HG03108 (cell line): ENCODE measurements around the gene LRFN2.

Experiments used
- ATAC-seq: cut with Tn5 transposase; IDR thresholded peaks from one replicate; pipeline ENCODE4 v1.9.1; 2021; ENCODE audit warnings: moderate library complexity; ENCODE audit not compliant: unreplicated experiment

Gene LRFN2

GRCh38 chr6:40520678-40521077 is 66.5 kb downstream of the LRFN2 start:
- no peak for ATAC-seq

GRCh38 chr6:40520084-40520483 is 67.1 kb downstream of the LRFN2 start:
- ATAC-seq = no peak

GRCh38 chr6:40517654-40518053 is 69.5 kb downstream of the LRFN2 start:
- no peak for ATAC-seq

GRCh38 chr6:40516429-40516828 is 70.7 kb downstream of the LRFN2 start:
- ATAC-seq = no peak

- no peak for ATAC-seq
Measured at GRCh38 chr6:40512340-40512739, 74.8 kb downstream of the LRFN2 start.

GRCh38 chr6:40511884-40512283 is 75.3 kb downstream of the LRFN2 start:
- ATAC-seq = no peak

GRCh38 chr6:40510442-40510841 is 76.7 kb downstream of the LRFN2 start:
- no peak for ATAC-seq

GRCh38 chr6:40509716-40510260 is 77.4 kb downstream of the LRFN2 start:
- ATAC-seq = no peak

GRCh38 chr6:40509086-40509485 is 78.1 kb downstream of the LRFN2 start:
- no peak for ATAC-seq

GRCh38 chr6:40506954-40507353 is 80.2 kb downstream of the LRFN2 start:
- no peak for ATAC-seq

GRCh38 chr6:40505191-40505810 is 81.9 kb downstream of the LRFN2 start:
- ATAC-seq = no peak

GRCh38 chr6:40504274-40504673 is 82.9 kb downstream of the LRFN2 start:
- ATAC-seq = no peak

GRCh38 chr6:40500227-40500626 is 86.9 kb downstream of the LRFN2 start:
- ATAC-seq = no peak

GRCh38 chr6:40499215-40499614 is 87.9 kb downstream of the LRFN2 start:
- no peak for ATAC-seq

- ATAC-seq = no peak
Measured at GRCh38 chr6:40498148-40498547, 89.0 kb downstream of the LRFN2 start.

- ATAC-seq = no peak
Measured at GRCh38 chr6:40492187-40492586, 95.0 kb downstream of the LRFN2 start.

- ATAC-seq = no peak
Measured at GRCh38 chr6:40490508-40490907, 96.7 kb downstream of the LRFN2 start.

GRCh38 chr6:40489798-40490197 is 97.4 kb downstream of the LRFN2 start:
- no peak for ATAC-seq

GRCh38 chr6:40486576-40486975 is 100.6 kb downstream of the LRFN2 start:
- no peak for ATAC-seq

GRCh38 chr6:40485795-40486194 is 101.4 kb downstream of the LRFN2 start:
- no peak for ATAC-seq

GRCh38 chr6:40485300-40485699 is 101.9 kb downstream of the LRFN2 start:
- ATAC-seq = no peak

GRCh38 chr6:40484066-40484465 is 103.1 kb downstream of the LRFN2 start:
- no peak for ATAC-seq

- no peak for ATAC-seq
Measured at GRCh38 chr6:40482532-40482931, 104.6 kb downstream of the LRFN2 start.
